Duodenal mucosa (tissue), 2 donors: ENCODE data around the gene DPP10.

Source experiments
- H3K27ac ChIP-seq: one replicate; pipeline ENCODE4 v1.7.0; 2013; ENCODE audit warnings: low read depth, low read length
- H3K27me3 ChIP-seq, 2 donors: one replicate each; pipeline ENCODE4 v1.7.0; 2013; ENCODE audit warnings: low read length in 2 of 2, control low read depth in 1 of 2; ENCODE audit not compliant: insufficient read depth in 2 of 2, control insufficient read depth in 1 of 2
- H3K36me3 ChIP-seq, 2 donors: one replicate each; pipeline ENCODE4 v1.7.0; 2013; ENCODE audit warnings: low read length in 2 of 2, control low read depth in 1 of 2; ENCODE audit not compliant: insufficient read depth in 2 of 2, control insufficient read depth in 1 of 2
- H3K4me1 ChIP-seq, 2 donors: one replicate each; pipeline ENCODE4 v1.7.0; 2013; ENCODE audit warnings: low read length in 2 of 2, control low read depth in 1 of 2; ENCODE audit not compliant: insufficient read depth in 2 of 2, control insufficient read depth in 1 of 2
- H3K4me3 ChIP-seq, 2 donors: one replicate each; pipeline ENCODE4 v1.7.0; 2013; ENCODE audit warnings: low read length in 2 of 2, low read depth in 1 of 2
- H3K9ac ChIP-seq, 2 donors: one replicate each; pipeline ENCODE4 v1.7.0; 2013; ENCODE audit warnings: low read length in 2 of 2, low read depth in 1 of 2
- H3K9me3 ChIP-seq, 2 donors: one replicate each; pipeline ENCODE4 v1.7.0; 2013; ENCODE audit warnings: low read length in 2 of 2, control low read depth in 1 of 2; ENCODE audit not compliant: control insufficient read depth in 1 of 2

DPP10 gene

DNA sequence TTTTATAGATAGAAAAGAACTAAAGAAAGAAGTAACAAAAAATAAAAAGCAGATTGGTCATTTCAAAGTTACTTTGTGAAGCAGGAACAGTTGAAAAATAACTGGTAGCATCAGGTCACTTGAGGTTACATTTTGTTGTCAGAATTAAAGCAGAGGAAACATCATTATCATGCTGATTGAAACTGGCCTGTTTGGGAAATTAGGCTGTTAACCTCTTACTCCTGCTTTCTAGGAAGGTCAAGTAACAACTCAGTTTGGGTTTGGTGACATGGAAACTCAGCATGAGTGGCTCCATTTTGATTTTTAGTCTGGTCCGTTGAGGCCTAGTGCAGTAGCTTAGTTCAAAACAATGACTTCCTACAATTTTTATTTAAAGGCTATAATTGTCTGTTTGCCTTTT is 1383.5 kb downstream of the DPP10 start:
- Histone ChIP-seq H3K27ac (no peak overlapping the region), H3K27me3 (no peaks in the 10 kb centered on the region), H3K4me3 (no peak overlapping the region), H3K4me1 (no peaks in the 10 kb centered on the region), H3K9ac (no peak overlapping the region), H3K36me3 (no peaks in the 10 kb centered on the region), H3K9me3 (peaks cover 0 to 5% of the 10 kb centered on the region in 2 donors)

DNA sequence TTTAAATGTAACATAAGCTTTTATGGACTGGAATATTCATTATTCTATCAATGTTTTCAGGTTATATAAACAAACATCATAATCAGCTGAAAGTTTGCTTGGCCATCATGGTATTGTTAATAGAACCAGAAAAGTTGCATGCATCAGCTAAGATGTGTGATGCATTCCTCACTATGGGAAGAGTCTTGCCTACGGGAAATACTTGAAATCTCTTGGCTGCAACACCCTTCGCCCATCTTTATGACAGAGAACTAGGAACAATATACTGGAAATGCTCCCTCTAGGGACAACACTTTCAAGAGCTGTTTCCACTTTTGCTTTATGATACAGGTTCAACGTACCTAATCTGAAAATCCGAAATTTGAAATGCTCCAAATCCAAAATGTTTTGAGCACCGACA is 1390.8 kb downstream of the DPP10 start:
- H3K4me3 ChIP-seq = no peak overlapping the region
- H3K27me3 ChIP-seq = no peaks in the 10 kb centered on the region
- no peak overlapping the region for H3K9ac ChIP-seq
- no peak overlapping the region for H3K27ac ChIP-seq
- H3K9me3 ChIP-seq = no peaks in the 10 kb centered on the region
- no peaks in the 10 kb centered on the region for H3K4me1 ChIP-seq
- H3K36me3 ChIP-seq = no peaks in the 10 kb centered on the region

DNA sequence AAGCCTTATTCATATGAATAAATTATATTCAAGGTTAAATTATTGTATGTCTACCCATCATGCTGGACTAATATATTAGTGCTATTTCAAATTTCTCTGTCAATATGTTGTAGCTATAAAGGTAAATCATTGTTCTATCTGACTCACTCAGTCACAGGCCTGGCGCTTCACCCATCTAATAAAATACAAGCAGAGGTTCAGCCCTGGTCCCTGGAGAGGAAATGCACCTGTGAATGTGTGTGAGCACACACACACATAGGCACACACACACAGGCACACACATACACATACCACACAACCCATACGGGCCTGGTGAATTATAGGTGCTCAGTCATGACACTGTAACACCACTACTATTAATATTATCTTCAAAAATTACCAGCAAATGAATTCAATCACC is 1396.1 kb downstream of the DPP10 start:
- H3K9ac ChIP-seq = no peak overlapping the region
- no peaks in the 10 kb centered on the region for H3K4me1 ChIP-seq
- no peaks in the 10 kb centered on the region for H3K9me3 ChIP-seq
- H3K27me3 ChIP-seq = no peaks in the 10 kb centered on the region
- H3K27ac ChIP-seq = no peak overlapping the region
- no peak overlapping the region for H3K4me3 ChIP-seq
- no peaks in the 10 kb centered on the region for H3K36me3 ChIP-seq

DNA sequence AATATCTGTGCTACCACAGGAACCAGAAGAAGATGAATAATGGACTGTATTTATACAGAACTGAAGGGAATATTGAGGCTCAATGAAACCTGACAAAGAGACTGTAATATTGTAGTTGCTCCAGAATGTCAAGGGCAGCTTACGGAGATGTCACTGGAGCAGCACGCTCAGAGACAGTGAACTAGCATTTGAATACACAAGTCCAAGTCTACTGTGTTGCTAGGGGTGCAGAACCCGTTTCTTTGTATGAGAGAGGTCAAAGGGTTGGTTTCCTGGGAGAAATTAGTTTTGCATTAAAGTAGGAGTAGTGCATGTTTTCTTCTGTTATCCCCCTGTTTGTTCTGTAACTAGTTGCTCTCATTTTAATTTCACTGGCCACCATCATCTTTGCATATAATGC is 1399.9 kb downstream of the DPP10 start:
- Histone ChIP-seq H3K27ac (no peak overlapping the region), H3K4me1 (no peaks in the 10 kb centered on the region), H3K36me3 (no peaks in the 10 kb centered on the region), H3K27me3 (no peaks in the 10 kb centered on the region), H3K4me3 (no peak overlapping the region), H3K9me3 (no peaks in the 10 kb centered on the region), H3K9ac (no peak overlapping the region)

DNA sequence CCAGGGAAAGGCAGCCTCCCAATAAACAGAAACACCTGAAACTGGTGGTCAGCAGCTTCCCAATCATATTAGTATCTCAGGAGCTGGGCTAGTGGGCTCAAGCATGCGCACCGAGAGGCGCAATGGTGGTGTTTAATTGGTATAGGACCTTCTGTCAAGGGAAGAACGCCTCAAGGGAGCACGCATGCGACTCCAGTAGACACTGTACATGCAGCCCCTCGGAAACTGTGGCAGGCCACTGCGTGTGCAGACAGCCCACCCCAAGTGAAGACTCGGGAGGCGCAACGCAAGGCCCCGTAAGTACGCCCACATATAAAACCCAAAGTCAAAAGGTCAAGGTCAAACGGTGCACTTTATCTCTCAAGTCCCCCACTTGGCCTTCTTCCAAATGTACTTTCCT is 1405.8 kb downstream of the DPP10 start:
- no peaks in the 10 kb centered on the region for H3K4me1 ChIP-seq
- no peak overlapping the region for H3K27ac ChIP-seq
- no peak overlapping the region for H3K9ac ChIP-seq
- no peaks in the 10 kb centered on the region for H3K9me3 ChIP-seq
- H3K36me3 ChIP-seq = no peaks in the 10 kb centered on the region
- no peak overlapping the region for H3K4me3 ChIP-seq
- H3K27me3 ChIP-seq = no peaks in the 10 kb centered on the region

DNA sequence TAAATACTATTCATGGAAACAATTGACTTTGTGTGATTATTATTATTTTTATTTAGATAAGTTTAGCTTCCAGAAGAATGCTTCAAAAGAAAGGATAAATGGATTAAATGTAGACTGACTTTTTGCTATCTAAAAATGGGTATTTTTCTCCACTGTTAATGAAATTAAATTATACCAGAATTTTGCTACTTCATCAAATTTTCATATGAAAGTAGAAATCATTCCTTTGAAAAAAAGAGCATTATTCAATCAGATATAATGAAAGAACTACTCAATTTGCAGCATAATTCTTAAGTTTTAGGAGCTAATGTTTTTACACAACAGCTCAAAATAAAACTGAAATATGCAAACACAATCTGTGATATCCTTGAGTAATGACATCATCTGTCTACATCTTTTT is 1424.6 kb downstream of the DPP10 start:
- H3K4me1 ChIP-seq = no peaks in the 10 kb centered on the region
- H3K9me3 ChIP-seq = no peaks in the 10 kb centered on the region
- no peaks in the 10 kb centered on the region for H3K27me3 ChIP-seq
- no peak overlapping the region for H3K27ac ChIP-seq
- H3K9ac ChIP-seq = no peak overlapping the region
- no peak overlapping the region for H3K4me3 ChIP-seq
- no peaks in the 10 kb centered on the region for H3K36me3 ChIP-seq

DNA sequence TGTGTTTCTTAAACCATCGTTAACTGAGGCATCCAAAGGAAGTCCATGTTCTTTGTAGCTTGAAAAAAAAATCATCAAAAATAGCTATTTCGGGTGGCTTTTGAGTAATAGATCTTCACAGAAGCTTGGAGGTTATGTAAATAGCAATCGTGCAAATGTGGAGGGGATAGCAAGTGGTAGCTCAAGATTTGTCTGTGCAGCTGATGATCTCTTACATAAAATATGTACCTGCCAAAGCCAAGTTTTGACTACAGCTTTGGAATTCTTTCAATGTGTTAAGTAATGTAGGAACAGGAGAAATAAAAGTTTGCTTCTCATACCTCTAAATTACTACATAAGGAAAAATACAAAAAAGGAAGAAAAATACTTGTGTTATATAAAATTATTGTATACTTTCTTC is 1432.0 kb downstream of the DPP10 start:
- peaks cover 0 to 3% of the 10 kb centered on the region in 2 donors for H3K9me3 ChIP-seq
- no peaks in the 10 kb centered on the region for H3K27me3 ChIP-seq
- H3K4me1 ChIP-seq = no peaks in the 10 kb centered on the region
- H3K36me3 ChIP-seq = no peaks in the 10 kb centered on the region
- no peak overlapping the region for H3K4me3 ChIP-seq
- no peak overlapping the region for H3K9ac ChIP-seq
- H3K27ac ChIP-seq = no peak overlapping the region

DNA sequence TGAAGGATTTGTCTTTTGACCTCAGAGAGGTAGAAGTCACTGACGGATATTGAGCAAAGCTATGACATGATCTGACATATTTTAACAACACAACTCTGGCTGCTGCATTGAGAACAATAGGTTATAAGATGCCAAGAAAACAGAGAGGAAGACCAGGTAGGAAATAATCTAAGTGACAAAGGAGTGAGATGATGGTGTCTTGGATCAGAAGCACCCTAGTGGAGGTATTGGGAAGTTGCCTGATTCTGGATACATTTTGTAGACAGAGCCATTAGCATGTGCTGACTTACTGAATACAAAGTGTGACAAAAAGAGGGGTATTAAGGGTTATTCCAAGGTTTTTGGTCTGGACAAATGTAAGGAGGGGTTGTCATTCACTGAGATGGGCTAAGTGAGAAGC is 1438.1 kb downstream of the DPP10 start:
- Histone ChIP-seq H3K4me1 (no peaks in the 10 kb centered on the region), H3K27me3 (no peaks in the 10 kb centered on the region), H3K9ac (no peak overlapping the region), H3K27ac (no peak overlapping the region), H3K36me3 (no peaks in the 10 kb centered on the region), H3K4me3 (no peak overlapping the region), H3K9me3 (no peaks in the 10 kb centered on the region)

DNA sequence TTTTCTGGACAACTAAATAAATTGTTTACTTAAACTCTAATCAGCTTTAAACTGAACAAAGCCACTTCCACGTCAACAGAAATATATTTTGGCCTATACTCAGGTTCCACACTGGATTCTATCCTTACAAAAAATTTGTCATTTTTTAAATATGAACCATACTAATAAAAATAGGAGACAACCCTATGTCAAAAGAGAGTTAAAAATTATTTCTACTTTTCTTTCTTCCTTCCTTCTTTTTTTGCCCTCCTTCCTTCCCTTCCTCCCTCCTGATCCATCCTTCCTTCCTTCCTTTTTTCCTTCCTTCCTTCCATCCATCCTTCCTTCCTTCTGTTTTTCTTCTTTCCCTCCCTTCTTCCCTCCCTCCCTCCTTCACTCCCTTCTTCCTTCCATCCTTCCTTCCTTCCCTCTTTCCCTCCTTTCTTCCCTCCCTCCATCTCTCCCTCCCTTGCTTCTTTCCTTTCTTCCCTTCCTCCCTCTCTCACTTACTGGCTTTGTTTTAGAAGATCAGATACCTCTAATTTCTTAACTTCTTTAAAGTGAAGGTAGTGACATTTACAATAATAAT is 1444.9 kb downstream of the DPP10 start:
- H3K27me3 ChIP-seq = no peaks in the 10 kb centered on the region
- no peak overlapping the region for H3K27ac ChIP-seq
- no peaks in the 10 kb centered on the region for H3K9me3 ChIP-seq
- no peak overlapping the region for H3K4me3 ChIP-seq
- no peak overlapping the region for H3K9ac ChIP-seq
- H3K36me3 ChIP-seq = no peaks in the 10 kb centered on the region
- no peaks in the 10 kb centered on the region for H3K4me1 ChIP-seq
